Measurements from ENCODE around the gene KIRREL3.

KIRREL3 gene

DNA sequence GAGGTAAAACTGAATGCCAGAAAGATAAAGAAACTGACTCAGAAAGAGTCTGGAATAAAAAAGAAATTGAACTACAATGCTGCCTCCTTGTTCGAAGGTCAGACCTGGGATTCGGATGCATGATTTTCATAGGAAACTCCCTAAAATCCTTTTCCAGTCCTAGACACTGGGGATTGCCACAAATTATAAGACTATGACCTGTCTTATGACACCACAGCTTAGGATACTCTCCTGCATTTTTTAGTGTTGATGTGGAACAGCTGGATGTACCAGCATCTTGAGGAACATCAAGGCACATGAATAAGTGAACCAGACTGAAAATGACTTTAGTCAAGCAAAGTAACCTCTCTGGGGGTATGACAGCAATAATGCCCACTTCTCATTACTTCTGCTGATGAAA is 9.0 kb downstream of the KIRREL3 start:
- H3K4me3 ChIP-seq (ENCODE audit: low read depth, low read length): peak overlapping the region; percentile 31

DNA sequence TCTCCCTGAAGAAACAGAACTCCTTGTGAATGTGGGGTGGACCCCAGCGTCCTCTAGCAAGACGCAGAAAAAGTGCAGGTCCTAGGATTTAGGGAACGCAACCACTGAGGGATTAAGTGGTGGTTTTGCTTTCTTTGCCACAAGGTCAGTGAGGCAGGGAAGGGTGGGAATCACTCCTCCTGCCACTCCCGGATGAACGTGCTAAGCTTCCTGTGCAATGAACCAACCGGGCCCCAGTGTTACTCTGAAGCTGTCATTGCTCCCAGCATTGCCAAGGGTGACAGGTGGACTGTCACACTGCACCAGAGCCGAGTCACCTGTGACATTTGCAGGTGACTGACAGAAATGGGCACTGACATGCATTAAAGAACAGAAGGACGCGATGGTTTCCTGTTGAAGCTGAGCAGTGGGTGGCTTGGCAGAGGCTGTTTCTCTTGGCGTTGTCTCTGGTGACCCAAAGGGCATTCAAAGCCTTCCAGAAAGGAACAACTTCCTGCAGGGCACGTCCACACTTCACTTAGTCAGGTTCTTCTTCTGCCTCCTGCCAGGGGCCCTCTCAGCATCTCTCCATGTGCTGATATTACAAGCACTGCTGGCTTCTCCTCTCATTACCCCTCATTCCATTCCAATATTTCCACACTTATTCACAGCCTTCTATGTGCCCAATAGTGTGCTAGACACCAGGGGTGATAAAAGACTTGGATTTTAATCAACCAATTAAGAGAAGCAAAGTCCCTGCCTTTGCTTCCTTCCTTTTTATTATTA is 9.7 kb downstream of the KIRREL3 start:
- TF ChIP-seq, protein P1, sequence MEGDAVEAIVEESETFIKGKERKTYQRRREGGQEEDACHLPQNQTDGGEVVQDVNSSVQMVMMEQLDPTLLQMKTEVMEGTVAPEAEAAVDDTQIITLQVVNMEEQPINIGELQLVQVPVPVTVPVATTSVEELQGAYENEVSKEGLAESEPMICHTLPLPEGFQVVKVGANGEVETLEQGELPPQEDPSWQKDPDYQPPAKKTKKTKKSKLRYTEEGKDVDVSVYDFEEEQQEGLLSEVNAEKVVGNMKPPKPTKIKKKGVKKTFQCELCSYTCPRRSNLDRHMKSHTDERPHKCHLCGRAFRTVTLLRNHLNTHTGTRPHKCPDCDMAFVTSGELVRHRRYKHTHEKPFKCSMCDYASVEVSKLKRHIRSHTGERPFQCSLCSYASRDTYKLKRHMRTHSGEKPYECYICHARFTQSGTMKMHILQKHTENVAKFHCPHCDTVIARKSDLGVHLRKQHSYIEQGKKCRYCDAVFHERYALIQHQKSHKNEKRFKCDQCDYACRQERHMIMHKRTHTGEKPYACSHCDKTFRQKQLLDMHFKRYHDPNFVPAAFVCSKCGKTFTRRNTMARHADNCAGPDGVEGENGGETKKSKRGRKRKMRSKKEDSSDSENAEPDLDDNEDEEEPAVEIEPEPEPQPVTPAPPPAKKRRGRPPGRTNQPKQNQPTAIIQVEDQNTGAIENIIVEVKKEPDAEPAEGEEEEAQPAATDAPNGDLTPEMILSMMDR (IDR thresholded peaks at IDR 0.05; ENCODE audit: low read depth, low read length): no peak
- peak overlapping the region; percentile 14; the same call in 1 of the 2 replicates for H3K4me3 ChIP-seq (ENCODE audit: low read depth, low read length)

More for the DNA sequence above, 9.0 kb downstream of the KIRREL3 start:
- TF ChIP-seq, protein P1 (IDR thresholded peaks at IDR 0.05; ENCODE audit: low read depth, low read length): no peak

DNA sequence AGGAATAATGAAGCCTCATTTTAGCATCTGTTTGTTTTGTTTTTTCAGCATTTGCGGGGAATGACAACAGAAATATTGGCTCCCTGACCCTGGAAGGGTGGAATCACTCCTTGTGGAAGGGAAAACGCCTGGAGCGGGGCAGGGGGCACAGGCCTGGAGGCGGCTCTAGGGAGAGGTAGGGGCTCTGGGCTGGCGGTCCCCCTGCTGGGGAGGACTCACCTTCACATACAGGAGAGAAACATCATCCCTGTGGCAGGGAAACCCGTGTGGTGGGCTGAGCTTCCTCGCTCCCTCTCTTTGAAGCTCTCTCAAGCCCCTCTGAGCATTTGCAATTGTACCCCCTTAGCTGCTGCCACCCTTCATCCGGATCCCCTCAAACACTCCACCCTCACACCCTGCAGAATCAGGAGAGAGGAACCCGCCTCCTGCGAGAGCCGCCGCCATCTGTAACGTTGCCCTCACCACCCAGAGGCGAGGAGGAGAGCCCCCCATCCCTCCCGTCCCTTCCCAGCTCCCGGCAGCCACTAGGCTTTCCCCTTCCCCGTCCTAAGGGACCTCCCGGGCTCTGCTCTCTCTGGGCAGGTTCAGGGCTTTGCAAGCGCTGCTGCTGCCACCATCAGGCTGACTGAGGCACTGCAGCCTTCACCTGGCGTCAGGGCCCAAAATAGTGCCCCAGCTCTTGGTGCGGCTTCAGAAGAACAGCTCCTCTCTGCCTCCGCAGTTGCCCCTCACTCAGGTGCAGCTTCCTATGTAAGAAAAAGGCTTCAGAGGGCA is 10.4 kb downstream of the KIRREL3 start:
- TF ChIP-seq, protein P1 (IDR thresholded peaks at IDR 0.05; ENCODE audit: low read depth, low read length): peak; percentile 93
- H3K4me3 ChIP-seq (ENCODE audit: low read depth, low read length): peak overlapping the region; percentile 26; the same call in 1 of the 2 replicates

GRCh38 chr11:126988655-126989054 is 11.9 kb downstream of the KIRREL3 start:
- H3K4me3 ChIP-seq (ENCODE audit: low read depth, low read length): no peak overlapping the region
- TF ChIP-seq, protein P1 (IDR thresholded peaks at IDR 0.05; ENCODE audit: low read depth, low read length): no peak

GRCh38 chr11:126981635-126982034 is 18.9 kb downstream of the KIRREL3 start:
- TF ChIP-seq, protein P1 (IDR thresholded peaks at IDR 0.05; ENCODE audit: low read depth, low read length): no peak
- H3K4me3 ChIP-seq (ENCODE audit: low read depth, low read length): no peak overlapping the region

DNA sequence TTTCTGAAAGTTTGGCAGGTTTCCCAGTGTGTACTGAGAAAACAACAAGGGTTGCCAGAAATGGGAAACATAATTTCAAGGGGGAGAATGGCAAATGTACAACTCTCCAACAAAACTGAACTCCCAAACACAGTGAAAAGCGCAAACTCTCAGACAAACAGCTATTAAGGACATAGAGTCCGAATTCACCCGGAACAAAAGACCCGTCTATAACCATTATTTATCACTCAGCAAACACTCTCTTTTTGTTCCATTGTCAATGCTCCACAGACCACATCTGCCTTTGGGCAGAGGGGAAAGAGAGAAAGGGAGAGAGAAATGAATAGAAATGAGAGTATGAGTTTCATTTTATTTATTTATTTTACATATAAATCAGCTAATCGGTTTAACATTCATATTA is 21.7 kb downstream of the KIRREL3 start:
- H3K4me3 ChIP-seq (ENCODE audit: low read depth, low read length): no peak overlapping the region
- TF ChIP-seq, protein P1 (IDR thresholded peaks at IDR 0.05; ENCODE audit: low read depth, low read length): no peak

GRCh38 chr11:126978165-126978564 is 22.4 kb downstream of the KIRREL3 start:
- no peak overlapping the region for H3K4me3 ChIP-seq (ENCODE audit: low read depth, low read length)
- TF ChIP-seq, protein P1 (IDR thresholded peaks at IDR 0.05; ENCODE audit: low read depth, low read length): no peak

Measured in WI38 (cell line).